Liver (tissue), 9 donors: ENCODE data around the gene MAPKAPK2. TPM values are rescaled to one million over a fixed set of nuclear protein-coding genes. Genes with fewer than 3 reads are reported as not detected.

Experiments used
- DNase-seq: peaks from one replicate; pipeline ENCODE4 v3.0.0-alpha.2; 2017; ENCODE audit warnings: low spot score
- H3K27ac ChIP-seq, 2 donors: one replicate each; pipeline ENCODE4 v1.7.0; 2013; ENCODE audit warnings: inconsistent platforms in 2 of 2, low read length in 2 of 2, control low read depth in 1 of 2, low read depth in 1 of 2, mild to moderate bottlenecking in 1 of 2
- H3K27me3 ChIP-seq, 4 donors: one replicate each; pipeline versions ENCODE4 v1.6.1 to v1.7.0; 2013; ENCODE audit warnings: low read length in 3 of 4, inconsistent platforms in 1 of 4, mild to moderate bottlenecking in 1 of 4, moderate library complexity in 1 of 4; ENCODE audit not compliant: control insufficient read depth in 4 of 4, insufficient read depth in 4 of 4
- H3K36me3 ChIP-seq, 4 donors: one replicate each; pipeline versions ENCODE4 v1.6.1 to v1.7.0; 2013; ENCODE audit warnings: low read length in 3 of 4, mild to moderate bottlenecking in 3 of 4, low read depth in 1 of 4, moderate library complexity in 1 of 4; ENCODE audit not compliant: control insufficient read depth in 4 of 4, insufficient read depth in 3 of 4
- H3K4me1 ChIP-seq, 4 donors: one replicate each; pipeline versions ENCODE4 v1.6.1 to v1.7.0; 2013; ENCODE audit warnings: low read length in 3 of 4, mild to moderate bottlenecking in 3 of 4, moderate library complexity in 1 of 4; ENCODE audit not compliant: control insufficient read depth in 4 of 4, insufficient read depth in 4 of 4
- H3K4me3 ChIP-seq, 3 donors: one replicate each; pipeline versions ENCODE4 v1.6.1 to v1.7.0; 2013; ENCODE audit warnings: low read length in 3 of 3, control low read depth in 1 of 3, low read depth in 1 of 3, mild to moderate bottlenecking in 1 of 3
- H3K9ac ChIP-seq, 2 donors: one replicate each; pipeline ENCODE4 v1.7.0; 2013; ENCODE audit warnings: low read length in 2 of 2, mild to moderate bottlenecking in 2 of 2, moderate library complexity in 2 of 2, control low read depth in 1 of 2, low read depth in 1 of 2
- H3K9me3 ChIP-seq, 4 donors: one replicate each; pipeline versions ENCODE4 v1.6.1 to v1.7.0; 2013; ENCODE audit warnings: low read length in 3 of 4; ENCODE audit not compliant: control insufficient read depth in 4 of 4
- ATF3 ChIP-seq: IDR thresholded peaks from 2 replicates; pipeline ENCODE4 v1.6.1; 2016; ENCODE audit warnings: antibody characterized with exemption
- EGR1 ChIP-seq, 2 donors: IDR thresholded peaks; 2 replicates each; pipeline ENCODE4 v1.6.1; 2016 to 2018; ENCODE audit warnings: antibody characterized with exemption in 2 of 2, low read depth in 2 of 2
- FOXA1 ChIP-seq: IDR thresholded peaks from 2 replicates; pipeline ENCODE4 v1.6.1; 2016; ENCODE audit warnings: antibody characterized with exemption
- FOXA2 ChIP-seq: IDR thresholded peaks from 2 replicates; pipeline ENCODE4 v1.6.1; 2016; ENCODE audit warnings: antibody characterized with exemption
- HNF4A ChIP-seq, 2 donors: conservative IDR thresholded peaks; 2 replicates each; pipeline ENCODE4 v1.6.1; 2016; ENCODE audit warnings: antibody characterized with exemption in 2 of 2, mild to moderate bottlenecking in 2 of 2
- HNF4G ChIP-seq: IDR thresholded peaks from 2 replicates; pipeline ENCODE4 v1.6.1; 2016; ENCODE audit warnings: antibody characterized with exemption
- JUND ChIP-seq, 2 donors: IDR thresholded peaks; 2 replicates each; pipeline ENCODE4 v1.6.1; 2016; ENCODE audit warnings: antibody characterized with exemption in 2 of 2
- MAX ChIP-seq: IDR thresholded peaks from 2 replicates; pipeline ENCODE4 v1.6.1; 2016; ENCODE audit warnings: antibody characterized with exemption
- NR2F2 ChIP-seq: IDR thresholded peaks from 2 replicates; pipeline ENCODE4 v1.6.1; 2016; ENCODE audit warnings: antibody characterized with exemption
- RAD21 ChIP-seq, 2 donors: IDR thresholded peaks; 2 replicates each; pipeline ENCODE4 v1.6.1; 2016; ENCODE audit warnings: antibody characterized with exemption in 2 of 2, mild to moderate bottlenecking in 2 of 2
- REST ChIP-seq: IDR thresholded peaks from 2 replicates; pipeline ENCODE4 v1.6.1; 2016; ENCODE audit warnings: antibody characterized with exemption, mild to moderate bottlenecking
- RXRA ChIP-seq, 2 donors: IDR thresholded peaks; 2 replicates each; pipeline ENCODE4 v1.6.1; 2017 to 2018; ENCODE audit warnings: antibody characterized with exemption in 2 of 2, mild to moderate bottlenecking in 1 of 2
- SP1 ChIP-seq: IDR thresholded peaks from 2 replicates; pipeline ENCODE4 v1.6.1; 2018; ENCODE audit warnings: antibody characterized with exemption, mild to moderate bottlenecking
- TAF1 ChIP-seq: conservative IDR thresholded peaks from 2 replicates; pipeline ENCODE4 v1.6.1; 2016; ENCODE audit warnings: antibody characterized with exemption, mild to moderate bottlenecking
- YY1 ChIP-seq: IDR thresholded peaks from 2 replicates; pipeline ENCODE4 v1.6.1; 2016; ENCODE audit warnings: antibody characterized with exemption, mild to moderate bottlenecking
- ZBTB33 ChIP-seq: IDR thresholded peaks from 2 replicates; pipeline ENCODE4 v1.6.1; 2016; ENCODE audit warnings: antibody characterized with exemption
- WGBS: extraction: QIAGEN DNeasy Blood & Tissue Kit; methylation state at CpG from one replicate; pipeline ENCODE4 v1.1.7; 2013; 5-methylcytosine and 5-hydroxymethylcytosine counted together
- polyA plus RNA-seq, 2 donors: library from polyadenylated mRNA; stranded (reverse) in 1 of 2; unstranded in 1 of 2; fragments of 200-250 nt in 1 of 2; fragments of >200 nt in 1 of 2; fragmentation: Nextera tagmentation in 1 of 2; extraction: Ambion mirVana in 1 of 2; gene quantifications; one replicate each; pipeline versions ENCODE4 v1.2.1 to v1.2.3, GENCODE V29; 2013 to 2015
- total RNA-seq, 2 donors: library from RNA; depleted of rRNA; stranded (reverse); fragments of >200 nt; gene quantifications; one replicate each; pipeline ENCODE4 v1.2.3, GENCODE V29; 2014
- donor health status: healthy.
- donor health status: healthy.
- donor health status: healthy.
- donor health status: healthy.
- donor health status: healthy.

MAPKAPK2 gene
- total and polyA plus RNA-seq, 4 donors: 7.5 to 24.5 (median 14.7) TPM

GRCh38 chr1:206658981-206659273 lies 25.8 kb upstream of the MAPKAPK2 start:
- H3K27me3 ChIP-seq: no peaks in the 10 kb centered on the region
- peaks cover 0 to 19% (median 11%) of the 10 kb centered on the region in 4 donors for H3K4me1 ChIP-seq
- TF ChIP-seq EGR1 (IDR thresholded peaks at IDR 0.05; ENCODE audit: low read depth in 2 of 2): no peak
- no peak for TF ChIP-seq HNF4G
- H3K27ac ChIP-seq: peak overlapping the region; percentile 63 to 67
- H3K36me3 ChIP-seq: no peaks in the 10 kb centered on the region
- peak overlapping the region in 1 of 2 donors; percentile 26 for H3K9ac ChIP-seq
- DNase-seq: no peak
- no peaks in the 10 kb centered on the region for H3K9me3 ChIP-seq
- WGBS: 59% methylated on average over 7 of the region's 7 CpGs
- no peak overlapping the region for H3K4me3 ChIP-seq

GRCh38 chr1:206660136-206660535 lies 24.6 kb upstream of the MAPKAPK2 start:
- DNase-seq: no peak
- Histone ChIP-seq H3K27me3 (no peaks in the 10 kb centered on the region), H3K9me3 (no peaks in the 10 kb centered on the region), H3K27ac (peak overlapping the region; percentile 63 to 67), H3K4me1 (peaks cover 0 to 23% (median 16%) of the 10 kb centered on the region in 4 donors), H3K9ac (no peak overlapping the region), H3K4me3 (no peak overlapping the region), H3K36me3 (no peaks in the 10 kb centered on the region)
- no peak for TF ChIP-seq NR2F2
- TF ChIP-seq FOXA1: no peak
- no peak for TF ChIP-seq MAX
- TF ChIP-seq FOXA2: no peak
- TF ChIP-seq ATF3: no peak
- no peak for TF ChIP-seq SP1
- no peak for TF ChIP-seq YY1
- no peak for TF ChIP-seq EGR1 (IDR thresholded peaks at IDR 0.05; ENCODE audit: low read depth in 2 of 2)
- TF ChIP-seq TAF1: no peak
- TF ChIP-seq HNF4G: no peak
- TF ChIP-seq RXRA (IDR thresholded peaks at IDR 0.05): no peak
- TF ChIP-seq RAD21 (IDR thresholded peaks at IDR 0.05): no peak
- TF ChIP-seq HNF4A (conservative IDR thresholded peaks at IDR 0.05): no peak
- 97% methylated on average over 4 of the region's 4 CpGs for WGBS

- no peaks in the 10 kb centered on the region for H3K36me3 ChIP-seq
- H3K4me1 ChIP-seq: peaks cover 0 to 23% (median 16%) of the 10 kb centered on the region in 4 donors
- TF ChIP-seq ZBTB33 (no peak), REST (no peak), JUND (IDR thresholded peaks at IDR 0.05) (no peak), HNF4G (no peak), YY1 (no peak), RAD21 (IDR thresholded peaks at IDR 0.05) (no peak), RXRA (IDR thresholded peaks at IDR 0.05) (no peak), FOXA1 (no peak)
- no peak overlapping the region for H3K4me3 ChIP-seq
- no peak overlapping the region for H3K27ac ChIP-seq
- DNase-seq: no peak
- no peak overlapping the region for H3K9ac ChIP-seq
- WGBS: 93% methylated on average over 11 of the region's 11 CpGs
- no peaks in the 10 kb centered on the region for H3K27me3 ChIP-seq
- no peaks in the 10 kb centered on the region for H3K9me3 ChIP-seq
Observed at GRCh38 chr1:206661161-206661820, 23.4 kb upstream of the MAPKAPK2 start.
